Aortic smooth muscle cell (primary cell): ENCODE data around the gene NCR3LG1. TPM values are rescaled to one million over a fixed set of nuclear protein-coding genes. Genes with fewer than 3 reads are reported as not detected.

Source experiments
- total RNA-seq: library from RNA; depleted of rRNA; stranded (reverse); fragments of >200 nt; gene quantifications from 2 replicates; pipeline ENCODE4 v1.2.3, GENCODE V29; 2014

Gene NCR3LG1, protein sequence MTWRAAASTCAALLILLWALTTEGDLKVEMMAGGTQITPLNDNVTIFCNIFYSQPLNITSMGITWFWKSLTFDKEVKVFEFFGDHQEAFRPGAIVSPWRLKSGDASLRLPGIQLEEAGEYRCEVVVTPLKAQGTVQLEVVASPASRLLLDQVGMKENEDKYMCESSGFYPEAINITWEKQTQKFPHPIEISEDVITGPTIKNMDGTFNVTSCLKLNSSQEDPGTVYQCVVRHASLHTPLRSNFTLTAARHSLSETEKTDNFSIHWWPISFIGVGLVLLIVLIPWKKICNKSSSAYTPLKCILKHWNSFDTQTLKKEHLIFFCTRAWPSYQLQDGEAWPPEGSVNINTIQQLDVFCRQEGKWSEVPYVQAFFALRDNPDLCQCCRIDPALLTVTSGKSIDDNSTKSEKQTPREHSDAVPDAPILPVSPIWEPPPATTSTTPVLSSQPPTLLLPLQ
- 5.2 and 6.6 TPM in 2 replicates for total RNA-seq

DNA sequence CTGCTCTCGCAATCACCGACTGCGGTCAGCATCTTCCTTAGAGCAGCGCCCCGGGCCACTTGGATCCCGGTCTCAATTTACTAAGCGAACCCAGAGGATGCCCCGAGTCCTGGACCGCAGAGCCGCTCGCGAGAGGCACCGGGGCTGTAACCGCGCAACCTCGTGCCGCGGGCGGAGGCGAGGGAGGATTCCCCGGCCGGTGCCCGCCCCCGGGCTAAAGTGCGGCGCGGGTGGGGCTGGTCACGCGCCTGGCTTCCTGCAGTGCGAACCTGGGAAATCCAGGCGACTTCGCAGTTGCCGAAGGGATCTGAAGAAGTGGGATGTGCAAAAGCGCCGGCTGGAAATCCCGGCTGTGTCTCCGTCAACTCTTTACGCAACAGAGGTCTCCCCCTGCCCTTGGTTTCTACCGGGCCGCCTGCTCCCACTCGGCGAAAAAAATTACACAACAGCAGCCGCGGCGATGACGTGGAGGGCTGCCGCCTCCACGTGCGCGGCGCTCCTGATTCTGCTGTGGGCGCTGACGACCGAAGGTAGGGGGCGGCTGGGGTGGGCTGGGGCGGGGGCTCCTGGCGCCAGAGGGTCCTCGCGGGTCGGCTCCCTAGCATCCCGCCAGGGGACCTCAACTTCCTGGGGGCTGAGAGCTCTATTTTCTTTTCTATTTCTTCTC, at the start of gene NCR3LG1:
TSS of gene NCR3LG1 (plus strand) at position 291 of the 667 bp plus-strand sequence. CDS start at position 461, 170 bp downstream.

DNA sequence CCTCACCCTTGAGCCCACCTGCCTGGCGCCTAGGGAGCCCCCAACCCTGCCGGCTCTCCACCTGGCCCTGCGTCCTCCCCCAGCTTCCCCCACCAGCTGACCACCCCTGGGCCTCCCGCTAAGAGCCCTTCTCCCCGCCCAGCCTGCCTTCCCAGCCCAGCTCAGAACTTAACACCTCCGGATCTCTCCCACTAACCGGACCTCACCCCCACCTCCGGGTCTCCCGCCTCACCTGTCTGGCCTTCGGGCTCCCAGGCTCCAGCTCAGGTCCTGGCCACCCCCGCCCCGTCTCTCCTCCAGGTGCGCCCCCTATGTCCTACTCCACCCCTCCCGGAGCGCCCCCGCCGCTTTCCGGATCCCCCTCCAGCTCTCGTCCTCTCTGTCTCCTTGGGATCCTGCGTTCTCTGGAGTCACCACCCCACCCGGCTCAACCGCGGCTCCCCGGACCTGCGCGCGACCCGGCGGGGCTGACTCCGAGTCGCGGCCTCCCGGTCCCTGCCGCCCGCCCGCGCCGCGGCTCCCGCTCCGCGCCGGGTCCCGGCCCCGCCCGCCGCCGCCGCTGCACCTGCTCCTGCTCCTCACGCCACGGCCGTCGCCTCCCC, 37.1 kb downstream of the NCR3LG1 start, which contains the start of gene KCNJ11:
TSS of gene KCNJ11 (minus strand) at position 51 of the 602 bp plus-strand sequence. CDS start 568 bp downstream, outside the sequence.

Other genes starting within 250 kb of the NCR3LG1 start
- gene PIK3C2A, start 143.8 kb upstream of the NCR3LG1 start, total RNA-seq = 51.5 and 59.6 TPM in 2 replicates
- 165 and 186 TPM in 2 replicates for gene NUCB2, start 75.1 kb upstream of the NCR3LG1 start, total RNA-seq
- gene KCNJ11, start 36.9 kb downstream of the NCR3LG1 start, total RNA-seq = not detected in 2 replicates
- not detected in 2 replicates for gene ABCC8, start 125.0 kb downstream of the NCR3LG1 start, total RNA-seq
- gene USH1C, start 192.6 kb downstream of the NCR3LG1 start, total RNA-seq = not detected in 2 replicates
- not detected in 2 replicates for gene OTOG, start 195.5 kb downstream of the NCR3LG1 start, total RNA-seq